CD14-positive monocyte (primary cell): ENCODE data around the gene WDR35. TPM values are rescaled to one million over a fixed set of nuclear protein-coding genes. Genes with fewer than 3 reads are reported as not detected.

Experiments
- DNase-seq, 3 donors: peaks; one replicate each; pipeline ENCODE4 v3.0.0-alpha.2; 2011 to 2022
- H2AFZ ChIP-seq: 2 replicates; pipeline ENCODE4 v1.6.0; 2012; ENCODE audit warnings: mild to moderate bottlenecking, low read depth, low read length, inconsistent platforms; ENCODE audit not compliant: insufficient read depth, poor library complexity, severe bottlenecking
- H3K27ac ChIP-seq, 2 donors: 1 replicate in 1 of 2; 2 replicates in 1 of 2; pipeline ENCODE4 v1.5.1; 2012 to 2013; ENCODE audit warnings: low read length in 2 of 2, control low read depth in 1 of 2, inconsistent platforms in 1 of 2, low read depth in 1 of 2, mild to moderate bottlenecking in 1 of 2
- H3K27me3 ChIP-seq, 2 donors: one replicate each; pipeline versions ENCODE4 v1.6.0 to v1.6.1; 2011 to 2013; ENCODE audit warnings: low read length in 2 of 2; ENCODE audit not compliant: control insufficient read depth in 2 of 2, insufficient read depth in 2 of 2
- H3K36me3 ChIP-seq, 2 donors: replicated peaks in 1 of 2; 1 replicate in 1 of 2; 2 replicates in 1 of 2; pipeline versions ENCODE4 v1.5.1 to v1.6.1; 2012 to 2013; ENCODE audit warnings: low read length in 2 of 2, control low read depth in 1 of 2, inconsistent platforms in 1 of 2, mild to moderate bottlenecking in 1 of 2; ENCODE audit not compliant: insufficient read depth in 2 of 2, control insufficient read depth in 1 of 2
- H3K4me1 ChIP-seq, 2 donors: 1 replicate in 1 of 2; 2 replicates in 1 of 2; pipeline versions ENCODE4 v1.5.1 to v1.6.1; 2012 to 2013; ENCODE audit warnings: low read length in 2 of 2, control low read depth in 1 of 2, inconsistent platforms in 1 of 2, mild to moderate bottlenecking in 1 of 2, moderate library complexity in 1 of 2; ENCODE audit not compliant: insufficient read depth in 2 of 2, control insufficient read depth in 1 of 2
- H3K4me2 ChIP-seq: replicated peaks from 2 replicates; pipeline ENCODE3; 2012; ENCODE audit warnings: low read length, moderate library complexity, mild to moderate bottlenecking; ENCODE audit not compliant: poor library complexity, severe bottlenecking; ENCODE audit errors: extremely low read depth
- H3K4me3 ChIP-seq, 3 experiments: fragments of 200-600 bp in 1 of 3; sonication (generic) in 1 of 3; replicated peaks in 1 of 3; 1 replicate in 2 of 3; 2 replicates in 1 of 3; pipeline ENCODE4 v1.5.1; 2011 to 2013; ENCODE audit warnings: low read length in 3 of 3, mild to moderate bottlenecking in 3 of 3, control low read depth in 2 of 3, low read depth in 2 of 3, inconsistent platforms in 1 of 3, moderate library complexity in 1 of 3
- H3K79me2 ChIP-seq: 2 replicates; pipeline ENCODE4 v1.6.0; 2012; ENCODE audit warnings: mild to moderate bottlenecking, control low read depth, inconsistent platforms, low read length, moderate library complexity; ENCODE audit not compliant: insufficient read depth
- H3K9ac ChIP-seq: 2 replicates; pipeline ENCODE4 v1.6.0; 2017; ENCODE audit warnings: low read length, mild to moderate bottlenecking; ENCODE audit not compliant: insufficient read depth, poor library complexity, severe bottlenecking
- H3K9me3 ChIP-seq, 2 donors: replicated peaks in 1 of 2; 1 replicate in 1 of 2; 2 replicates in 1 of 2; pipeline versions ENCODE4 v1.5.1 to v1.6.1; 2012 to 2013; ENCODE audit warnings: low read length in 2 of 2, control low read depth in 1 of 2; ENCODE audit not compliant: control insufficient read depth in 1 of 2, insufficient read depth in 1 of 2
- H4K20me1 ChIP-seq: 2 replicates; pipeline ENCODE4 v1.6.0; 2012; ENCODE audit warnings: mild to moderate bottlenecking, low read length, control low read depth, moderate library complexity; ENCODE audit not compliant: insufficient read depth
- H3K27ac Mint-ChIP-seq, 7 donors: one replicate each; pipeline ENCODE4 v1.8.0; 2020; ENCODE audit warnings: mild to moderate bottlenecking in 7 of 7, mixed read lengths in 7 of 7, moderate library complexity in 6 of 7, inconsistent platforms in 2 of 7
- H3K27me3 Mint-ChIP-seq, 3 donors: one replicate each; pipeline ENCODE4 v1.8.0; 2021 to 2022; ENCODE audit warnings: low read depth in 3 of 3, mild to moderate bottlenecking in 3 of 3, mixed read lengths in 3 of 3, moderate library complexity in 3 of 3, inconsistent platforms in 1 of 3
- H3K36me3 Mint-ChIP-seq, 2 donors: one replicate each; pipeline ENCODE4 v1.8.0; 2020; ENCODE audit warnings: mixed read lengths in 2 of 2, inconsistent platforms in 1 of 2, mild to moderate bottlenecking in 1 of 2
- H3K4me1 Mint-ChIP-seq: one replicate; pipeline ENCODE4 v1.8.0; 2020; ENCODE audit warnings: mild to moderate bottlenecking, mixed read lengths
- H3K4me3 Mint-ChIP-seq, 2 donors: one replicate each; pipeline ENCODE4 v1.8.0; 2020; ENCODE audit warnings: mild to moderate bottlenecking in 2 of 2, mixed read lengths in 2 of 2, moderate library complexity in 1 of 2
- H3K9me3 Mint-ChIP-seq, 7 donors: one replicate each; pipeline ENCODE4 v1.8.0; 2020 to 2022; ENCODE audit warnings: mixed read lengths in 7 of 7, mild to moderate bottlenecking in 6 of 7, moderate library complexity in 6 of 7, inconsistent platforms in 2 of 7
- WGBS: methylation state at CpG from one replicate; pipeline ENCODE4 v1.1.5; 2013; ENCODE audit warnings: missing lambda C conversion rate; ENCODE audit not compliant: insufficient coverage; 5-methylcytosine and 5-hydroxymethylcytosine counted together
- intact Hi-C, 2 donors: fragments of 100-400 bp; cut with micrococcal nuclease; formaldehyde crosslinking; loops; one replicate each; pipeline versions ENCODE4 v1.15.0 to v1.15.1; 2023
- polyA plus RNA-seq, 3 donors: library from polyadenylated mRNA; depleted of rRNA in 1 of 3; unstranded in 2 of 3; stranded (reverse) in 1 of 3; fragments of 300-500 nt in 2 of 3; fragments of >200 nt in 1 of 3; fragmentation: Illumina TruSeq in 2 of 3; gene quantifications; 1 replicate in 2 of 3; 2 replicates in 1 of 3; pipeline ENCODE4 v1.2.3, GENCODE V29; 2012 to 2021
- TF ChIP-seq, protein P1 (sequence below): fragments of 200-600 bp; IDR thresholded peaks from one replicate; pipeline ENCODE4 v1.8.0; 2022; ENCODE audit warnings: antibody characterized with exemption, mild to moderate bottlenecking

WDR35 gene
- polyA plus RNA-seq, 3 donors: 0.28 to 1.0 (median 0.67) TPM

DNA sequence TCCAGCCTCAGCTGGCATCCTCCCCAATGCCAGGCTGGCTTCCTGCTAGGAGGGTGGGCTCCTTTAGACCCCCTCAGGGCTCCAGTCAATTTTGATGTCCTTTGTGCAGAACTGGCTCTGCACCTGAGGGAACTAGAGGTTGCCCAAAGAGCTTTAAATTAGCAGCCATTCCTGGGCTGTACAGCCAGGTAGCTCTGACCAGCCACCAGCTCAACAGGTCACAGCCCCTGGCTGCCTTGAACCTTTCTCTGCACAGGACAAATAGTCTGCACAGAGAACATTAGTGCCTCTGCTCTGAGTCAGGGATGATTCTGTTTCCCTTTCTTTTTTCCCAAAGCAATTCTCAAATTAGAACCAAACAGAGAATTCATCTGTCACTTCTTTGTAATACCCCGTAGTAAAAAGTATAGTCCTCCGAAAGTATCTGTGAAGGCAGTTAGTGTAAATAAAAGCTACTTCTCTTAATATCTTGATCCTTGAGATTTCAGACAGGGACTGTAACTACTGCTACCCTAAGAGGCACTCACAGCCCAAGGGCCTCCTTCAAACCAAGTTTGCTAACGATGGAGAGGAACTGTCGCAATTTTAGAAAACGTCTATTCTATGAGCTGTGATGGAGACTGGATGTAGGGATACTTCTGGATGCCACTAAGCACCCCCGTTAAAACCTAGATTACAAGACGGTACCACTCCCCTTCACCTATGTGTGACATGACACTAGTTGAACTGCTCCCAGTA, 91.1 kb downstream of the WDR35 start:
- Mint-ChIP-seq H3K27me3 (no peaks in the 10 kb centered on the region), H3K27ac (no peak overlapping the region), H3K9me3 (peaks cover 0 to 4% (median 0%) of the 10 kb centered on the region in 7 donors), H3K4me1 (peaks cover 39% of the 10 kb centered on the region), H3K4me3 (no peak overlapping the region), H3K36me3 (peaks cover 11 to 15% of the 10 kb centered on the region in 2 donors)
- Histone ChIP-seq H3K4me2 (no peak overlapping the region), H3K27ac (peak overlapping the region in 1 of 2 donors; percentile 42), H3K36me3 (peaks cover 0 to 4% of the 10 kb centered on the region in 2 donors), H3K9me3 (no peaks in the 10 kb centered on the region), H3K9ac (no peak overlapping the region), H3K27me3 (no peaks in the 10 kb centered on the region), H3K4me1 (peaks cover 32 to 39% of the 10 kb centered on the region in 2 donors), H4K20me1 (no peaks in the 10 kb centered on the region), H2AFZ (no peak overlapping the region), H3K79me2 (peaks cover 74% of the 10 kb centered on the region), H3K4me3 (no peak overlapping the region)
- no peak for DNase-seq
- no CpG with 5 or more reads among the region's 7 CpGs for WGBS
- TF ChIP-seq, protein P1, sequence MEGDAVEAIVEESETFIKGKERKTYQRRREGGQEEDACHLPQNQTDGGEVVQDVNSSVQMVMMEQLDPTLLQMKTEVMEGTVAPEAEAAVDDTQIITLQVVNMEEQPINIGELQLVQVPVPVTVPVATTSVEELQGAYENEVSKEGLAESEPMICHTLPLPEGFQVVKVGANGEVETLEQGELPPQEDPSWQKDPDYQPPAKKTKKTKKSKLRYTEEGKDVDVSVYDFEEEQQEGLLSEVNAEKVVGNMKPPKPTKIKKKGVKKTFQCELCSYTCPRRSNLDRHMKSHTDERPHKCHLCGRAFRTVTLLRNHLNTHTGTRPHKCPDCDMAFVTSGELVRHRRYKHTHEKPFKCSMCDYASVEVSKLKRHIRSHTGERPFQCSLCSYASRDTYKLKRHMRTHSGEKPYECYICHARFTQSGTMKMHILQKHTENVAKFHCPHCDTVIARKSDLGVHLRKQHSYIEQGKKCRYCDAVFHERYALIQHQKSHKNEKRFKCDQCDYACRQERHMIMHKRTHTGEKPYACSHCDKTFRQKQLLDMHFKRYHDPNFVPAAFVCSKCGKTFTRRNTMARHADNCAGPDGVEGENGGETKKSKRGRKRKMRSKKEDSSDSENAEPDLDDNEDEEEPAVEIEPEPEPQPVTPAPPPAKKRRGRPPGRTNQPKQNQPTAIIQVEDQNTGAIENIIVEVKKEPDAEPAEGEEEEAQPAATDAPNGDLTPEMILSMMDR: no peak
- intact Hi-C loops: no loop called here

DNA sequence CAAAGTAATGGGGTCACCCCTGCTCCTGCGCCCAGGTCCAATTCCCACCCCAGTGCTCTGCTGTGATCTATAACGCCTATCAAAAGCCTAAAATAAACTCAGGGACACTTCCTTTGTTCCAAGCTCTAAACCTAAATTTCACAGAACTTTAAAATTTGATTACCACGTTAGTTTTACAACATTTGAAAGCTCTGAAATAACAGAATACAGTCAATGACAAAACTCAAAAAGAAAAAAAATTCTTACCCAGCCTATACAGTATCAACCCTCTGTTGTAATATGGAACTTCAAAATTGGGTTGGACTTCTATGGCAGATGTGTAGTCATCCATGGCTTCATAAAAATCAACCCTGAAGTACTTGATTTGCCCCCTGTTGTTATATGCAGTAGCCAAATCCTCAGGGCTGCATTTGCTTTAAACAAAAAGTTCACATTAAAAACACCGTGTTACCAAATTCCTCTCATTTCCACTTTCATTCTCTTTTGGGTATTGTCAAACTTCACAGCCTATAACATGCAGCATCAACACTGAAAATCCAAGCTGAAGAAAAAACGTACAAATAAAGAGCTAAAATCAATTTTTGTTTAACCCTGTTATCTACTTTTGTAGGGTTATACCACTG, 92.2 kb downstream of the WDR35 start:
- DNase-seq: no peak

More for the DNA sequence above, 92.2 kb downstream of the WDR35 start:
- no peak overlapping the region for H2AFZ ChIP-seq
- WGBS: 92% methylated on average over 3 of the region's 5 CpGs
- peaks cover 0 to 3% (median 0%) of the 10 kb centered on the region in 7 donors for H3K9me3 Mint-ChIP-seq
- H3K4me2 ChIP-seq: no peak overlapping the region
- H3K27ac Mint-ChIP-seq: peak overlapping the region in 2 of 7 donors; percentile 35 to 55
- H3K4me1 ChIP-seq: peaks cover 31 to 38% of the 10 kb centered on the region in 2 donors
- H3K36me3 Mint-ChIP-seq: peaks cover 16 to 18% of the 10 kb centered on the region in 2 donors
- TF ChIP-seq, protein P1: no peak
- H3K79me2 ChIP-seq: peaks cover 82% of the 10 kb centered on the region
- H3K27me3 Mint-ChIP-seq: no peaks in the 10 kb centered on the region
- H3K4me1 Mint-ChIP-seq: peaks cover 35% of the 10 kb centered on the region
- H3K9me3 ChIP-seq: no peaks in the 10 kb centered on the region
- H3K4me3 ChIP-seq: no peak overlapping the region
- H3K9ac ChIP-seq: no peak overlapping the region
- H3K27ac ChIP-seq: peak overlapping the region in 1 of 2 donors; percentile 42
- H4K20me1 ChIP-seq: no peaks in the 10 kb centered on the region
- H3K4me3 Mint-ChIP-seq: no peak overlapping the region
- no peaks in the 10 kb centered on the region for H3K27me3 ChIP-seq
- intact Hi-C loops: no loop called here
- H3K36me3 ChIP-seq: peaks cover 0 to 4% of the 10 kb centered on the region in 2 donors
